K562 (cell line): Measurements from ENCODE around the gene CALD1. TPM values are rescaled to one million over a fixed set of nuclear protein-coding genes. Genes with fewer than 3 reads are reported as not detected.

Experiments
- ATAC-seq: fragments of 200-7000 bp; cut with Tn5 transposase; 3 replicates; pipeline ENCODE4 v1.9.1; 2020; ENCODE audit warnings: moderate library complexity
- BruUV-seq: library from RNA; stranded (reverse); fragments of 400-500 nt; replicated peaks from 2 replicates; lab custom pipeline; 2021; lab: Mats Ljungman, UMichigan
- CTCF ChIA-PET: fragments of 300-600 bp; formaldehyde crosslinking; extraction: SDS; loops from one replicate; lab custom pipeline; 2021; ENCODE audit warnings: low intra/inter-chr PET ratio; lab: Yijun Ruan, JAX
- POLR2A ChIA-PET: fragments of 300-600, 350-650 bp; sonication (Branson Sonifier 250); formaldehyde crosslinking; extraction: SDS; loops from one replicate; lab custom pipeline; 2021; ENCODE audit warnings: antibody characterized with exemption, inconsistent platforms; lab: Yijun Ruan, JAX
- DNase-seq, 4 experiments: peaks; one replicate each; pipeline versions ENCODE4 v3.0.0 to v3.0.0-alpha.2; 2011 to 2018; ENCODE audit warnings: low spot score in 3 of 4, mixed read lengths in 3 of 4; ENCODE audit errors: extremely low read depth in 1 of 4
- FAIRE-seq: peaks from 2 replicates; lab custom pipeline; 2011; peaks lifted over from hg19 to GRCh38; lab: Jason Lieb, UNC
- H2AFZ ChIP-seq: 2 replicates; pipeline ENCODE4 v1.6.0; 2011; ENCODE audit warnings: low read depth, low read length, control low read depth, inconsistent platforms
- H3K27ac ChIP-seq: fragments of 200-600 bp; 3 replicates; pipeline ENCODE4 v1.8.0; 2011; ENCODE audit warnings: low read depth, mild to moderate bottlenecking, control low read depth, inconsistent platforms, low read length, moderate library complexity, mixed read lengths; ENCODE audit errors: extremely low read depth
- H3K27me3 ChIP-seq, 2 experiments: fragments of 300-600 bp in 1 of 2; 2 replicates in 1 of 2; 3 replicates in 1 of 2; pipeline versions ENCODE4 v1.6.0 to v1.8.0; 2011; ENCODE audit warnings: inconsistent platforms in 2 of 2, low read length in 2 of 2, mild to moderate bottlenecking in 1 of 2, mixed read lengths in 1 of 2, moderate library complexity in 1 of 2; ENCODE audit not compliant: control insufficient read depth in 2 of 2, insufficient read depth in 2 of 2
- H3K36me3 ChIP-seq: fragments of 300-600 bp; 3 replicates; pipeline ENCODE4 v1.8.0; 2011; ENCODE audit warnings: mild to moderate bottlenecking, low read length, inconsistent platforms; ENCODE audit not compliant: control insufficient read depth, insufficient read depth
- H3K4me1 ChIP-seq, 2 experiments: fragments of 200-600 bp in 1 of 2; replicated peaks in 1 of 2; 2 replicates in 1 of 2; 3 replicates in 1 of 2; pipeline versions ENCODE4 v1.5.1 to v1.8.0; 2011; ENCODE audit warnings: inconsistent platforms in 2 of 2, low read length in 2 of 2, mild to moderate bottlenecking in 1 of 2, mixed read lengths in 1 of 2, moderate library complexity in 1 of 2; ENCODE audit not compliant: control insufficient read depth in 2 of 2, insufficient read depth in 2 of 2
- H3K4me2 ChIP-seq: 2 replicates; pipeline ENCODE4 v1.6.1; 2011; ENCODE audit warnings: low read length, control low read depth, inconsistent platforms, mixed read lengths; ENCODE audit not compliant: insufficient read depth
- H3K4me3 ChIP-seq: fragments of 200-600 bp; sonication (generic), shearing (Covaris generic); 2 replicates; pipeline ENCODE4 v1.5.1; 2016; ENCODE audit warnings: control low read depth, inconsistent platforms
- H3K79me2 ChIP-seq: fragments of 200-600 bp; 3 replicates; pipeline ENCODE4 v1.8.0; 2011; ENCODE audit warnings: low read length, inconsistent platforms; ENCODE audit not compliant: control insufficient read depth, insufficient read depth
- H3K9ac ChIP-seq, 2 experiments: 2 replicates each; pipeline versions ENCODE4 v1.6.0 to v1.6.1; 2011; ENCODE audit warnings: low read depth in 2 of 2, low read length in 2 of 2, control low read depth in 1 of 2, inconsistent platforms in 1 of 2, mild to moderate bottlenecking in 1 of 2, mixed read lengths in 1 of 2; ENCODE audit not compliant: insufficient read depth in 1 of 2
- H3K9me1 ChIP-seq: one replicate; pipeline ENCODE4 v1.6.0; 2011; ENCODE audit warnings: inconsistent platforms, mild to moderate bottlenecking, low read length, moderate library complexity; ENCODE audit not compliant: control insufficient read depth, insufficient read depth
- H3K9me3 ChIP-seq: replicated peaks from 2 replicates; pipeline ENCODE4 v1.5.1; 2011; ENCODE audit warnings: low read depth, low read length, inconsistent platforms; ENCODE audit not compliant: control insufficient read depth, insufficient read depth
- H4K20me1 ChIP-seq: replicated peaks from 2 replicates; pipeline ENCODE4 v1.6.1; 2011; ENCODE audit warnings: low read length, inconsistent platforms, mixed read lengths; ENCODE audit not compliant: control insufficient read depth, insufficient read depth
- DNMT1 ChIP-seq: fragments of 450-650 bp; IDR thresholded peaks from 2 replicates; pipeline ENCODE4 v1.6.1; 2016; ENCODE audit warnings: antibody characterized with exemption, mild to moderate bottlenecking
- FIP1L1 ChIP-seq: fragments of 200-400 bp; formaldehyde crosslinking; IDR thresholded peaks from 2 replicates; pipeline ENCODE4 v1.6.1; 2018; ENCODE audit warnings: mild to moderate bottlenecking, low read depth, low read length; ENCODE audit not compliant: poor library complexity, severe bottlenecking
- GTF2E2 ChIP-seq: fragments of 200-800 bp; sonication (Bioruptor generic); IDR thresholded peaks from 2 replicates; pipeline ENCODE4 v1.6.1; 2016; ENCODE audit warnings: missing genetic modification characterization, missing compliant biosample characterization
- NR0B1 ChIP-seq: fragments of 450-650 bp; IDR thresholded peaks from one replicate; pipeline ENCODE4 v1.6.1; 2018; ENCODE audit warnings: mild to moderate bottlenecking, moderate library complexity; ENCODE audit not compliant: partially characterized antibody
- OTX1 ChIP-seq: fragments of 450-650 bp; formaldehyde crosslinking; IDR thresholded peaks from 2 replicates; pipeline ENCODE4 v1.4.0; 2022; ENCODE audit warnings: mild to moderate bottlenecking
- RBM17 ChIP-seq: fragments of 200-400 bp; formaldehyde crosslinking; IDR thresholded peaks from 2 replicates; pipeline ENCODE4 v1.6.1; 2017; ENCODE audit warnings: low read depth, mild to moderate bottlenecking, low read length, borderline replicate concordance
- ZBTB8A ChIP-seq: fragments of 450-650 bp; IDR thresholded peaks from 2 replicates; pipeline ENCODE4 v1.6.1; 2018; ENCODE audit warnings: mild to moderate bottlenecking, moderate library complexity; ENCODE audit not compliant: partially characterized antibody
- ZNF586 ChIP-seq: fragments of 450-650 bp; formaldehyde crosslinking; conservative IDR thresholded peaks from 2 replicates; pipeline ENCODE4 v1.4.0; 2020; ENCODE audit warnings: mild to moderate bottlenecking, moderate library complexity
- ZNF778 ChIP-seq: fragments of 450-650 bp; formaldehyde crosslinking; IDR thresholded peaks from 2 replicates; pipeline ENCODE4 v1.4.0; 2020; ENCODE audit warnings: mild to moderate bottlenecking, moderate library complexity
- ZNF780A ChIP-seq: fragments of 250-450 bp; sonication (Bioruptor Pico); IDR thresholded peaks from 2 replicates; pipeline ENCODE4 v1.5.0; 2021; ENCODE audit warnings: mild to moderate bottlenecking
- WGBS: fragments of 100-300 bp; shearing (Covaris generic); methylation state at CpG from one replicate; pipeline ENCODE4 v1.1.6; 2016; ENCODE audit warnings: low coverage, mixed read lengths; ENCODE audit not compliant: insufficient coverage; ENCODE audit errors: missing lambda C conversion rate; 5-methylcytosine and 5-hydroxymethylcytosine counted together
- in situ Hi-C: fragments of 300-500 bp; cut with MboI; formaldehyde crosslinking; loops from 4 replicates; pipeline ENCODE4 v1.15.0; 2018; ENCODE audit warnings: inconsistent platforms, mixed read lengths
- intact Hi-C: fragments of 100-400 bp; cut with micrococcal nuclease; formaldehyde crosslinking; loops from 2 replicates; pipeline ENCODE4 v1.14.2; 2022
- polyA plus RNA-seq, 8 experiments: library from polyadenylated mRNA; depleted of rRNA in 4 of 8; stranded (reverse) in 5 of 8; unstranded in 3 of 8; fragments of >200 nt; fragmentation: Nextera tagmentation in 2 of 8; fragmentation: Illumina TruSeq in 1 of 8; extraction: Ambion mirVana in 2 of 8; extraction: Trizol in 1 of 8; gene quantifications; 2 replicates each; pipeline versions ENCODE4 v1.2.1 to v1.2.3, GENCODE V29; 2011 to 2014; ENCODE audit warnings: inconsistent platforms in 1 of 8, missing spikeins in 1 of 8
- total RNA-seq, 7 experiments: library from RNA; depleted of rRNA in 6 of 7; stranded (reverse); fragments of >200 nt in 6 of 7; fragmentation: Illumina TruSeq in 2 of 7; extraction: Trizol in 2 of 7; gene quantifications; 2 replicates each; pipeline versions ENCODE4 v1.2.1 to v1.2.3, GENCODE V29; 2011 to 2021; ENCODE audit warnings: low replicate concordance in 1 of 7

CALD1 gene
- total and polyA plus RNA-seq, 9 of the 15 experiments (the other 6 are each of a cell fraction or from before 2014, with no cell fraction given), result 0.40 TPM; not detected in 8

GRCh38 chr7:134809616-134810015, 30.2 kb downstream of the CALD1 start:
- no peak for ATAC-seq
- ChIA-PET POLR2A (interaction anchor here (0.5 to 1.9 kb wide), 4 partner anchors 10 to 65 kb away, joined by 3 to 4 read pairs (median 4); no protein-coding TSS in a partner anchor), CTCF (no interaction called here)
- FAIRE-seq, result no peak
- no peak for DNase-seq
- no peak overlapping the region for H3K27ac ChIP-seq
- intact Hi-C loops, result no loop called here
- no peaks in the 10 kb centered on the region for H3K79me2 ChIP-seq
- peaks cover 3 to 11% of the 10 kb centered on the region in 2 experiments; a peak in 3 of 5 replicates for H3K27me3 ChIP-seq
- no peak overlapping the region for H3K4me2 ChIP-seq
- no peak overlapping the region for H2AFZ ChIP-seq
- whole genome bisulfite sequencing, result 0% methylated on average over 1 of the region's 1 CpG
- no peaks in the 10 kb centered on the region for H4K20me1 ChIP-seq
- H3K36me3 ChIP-seq, result no peaks in the 10 kb centered on the region
- no peak overlapping the region for H3K4me3 ChIP-seq
- H3K9ac ChIP-seq, result no peak overlapping the region
- no peaks in the 10 kb centered on the region for H3K9me1 ChIP-seq
- TF ChIP-seq ZNF780A (CRISPR knock-in tag), result no peak
- no peak for TF ChIP-seq ZBTB8A
- TF ChIP-seq DNMT1, result no peak
- no peak for TF ChIP-seq NR0B1
- TF ChIP-seq ZNF586 (CRISPR knock-in tag), result no peak
- no peak for TF ChIP-seq GTF2E2 (tag)
- no peak for TF ChIP-seq ZNF778 (CRISPR knock-in tag)
- no peak for TF ChIP-seq OTX1 (CRISPR knock-in tag)
- TF ChIP-seq RBM17, result no peak
- no peak for TF ChIP-seq FIP1L1
- in situ Hi-C loops, result no loop called here
- BruUV-seq, result no TSS peak
- no peaks in the 10 kb centered on the region for H3K9me3 ChIP-seq
- H3K4me1 ChIP-seq, result no peaks in the 10 kb centered on the region
